Measurements from ENCODE around the gene PGLYRP2. TPM values are rescaled to one million over a fixed set of nuclear protein-coding genes. Genes with fewer than 3 reads are reported as not detected.

The PGLYRP2 gene
- total and polyA plus RNA-seq, 2 experiments from 2014 or later: not detected

DNA sequence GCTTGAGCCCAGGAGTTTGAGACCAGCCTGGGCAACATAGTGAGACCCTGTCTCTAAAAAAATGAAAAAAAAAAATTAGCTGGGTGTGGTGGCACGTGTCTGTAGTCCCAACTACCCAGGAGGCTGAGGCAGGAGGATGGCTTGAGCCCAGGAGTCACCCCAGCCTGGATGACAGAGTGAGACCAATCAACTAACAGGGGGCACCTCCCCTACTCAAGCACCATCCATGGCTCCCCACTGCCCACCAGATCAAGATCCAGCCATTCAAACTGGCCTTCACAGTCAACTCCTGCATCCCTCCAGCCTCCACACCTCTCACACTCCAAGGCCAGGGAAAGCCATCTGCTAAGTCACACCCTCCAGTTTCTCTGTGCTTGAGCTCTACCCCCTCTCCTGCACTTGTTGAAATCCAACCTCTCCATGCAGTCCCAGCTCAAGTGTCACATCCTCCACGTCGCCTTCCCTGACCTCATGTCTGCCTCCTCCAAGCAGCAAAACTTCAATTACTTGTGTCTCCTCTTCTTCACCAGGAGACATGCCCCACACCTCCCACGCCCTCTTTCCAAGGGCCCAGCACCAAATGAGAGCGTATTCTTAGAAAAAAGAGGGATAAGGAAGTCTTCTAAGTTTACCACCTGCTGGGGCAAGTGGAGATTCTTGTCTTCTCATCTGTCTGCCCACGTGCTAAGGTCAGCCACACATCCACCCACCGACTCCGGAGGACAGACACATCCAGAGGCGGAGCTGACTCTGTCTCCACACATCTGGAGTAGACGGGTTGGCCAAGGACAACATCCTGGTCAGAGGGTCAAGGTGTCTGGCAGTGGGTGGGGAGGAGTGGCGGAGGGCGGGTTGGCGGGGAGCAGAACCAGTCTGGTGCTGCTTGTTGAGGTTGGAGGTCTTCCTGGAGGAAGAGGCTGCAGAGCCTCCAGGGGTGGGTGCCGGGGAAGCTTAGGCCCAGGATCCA is 28.1 kb upstream of the PGLYRP2 start:
- Histone ChIP-seq H3K9me3 (ENCODE audit: low read depth) (no peaks in the 10 kb centered on the region), H3K4me3 (no peak overlapping the region), H3K27me3 (no peaks in the 10 kb centered on the region), H3K36me3 (no peaks in the 10 kb centered on the region), H3K27ac (no peak overlapping the region), H3K4me1 (ENCODE audit: low read depth) (no peaks in the 10 kb centered on the region)
- TF ChIP-seq, protein P1, sequence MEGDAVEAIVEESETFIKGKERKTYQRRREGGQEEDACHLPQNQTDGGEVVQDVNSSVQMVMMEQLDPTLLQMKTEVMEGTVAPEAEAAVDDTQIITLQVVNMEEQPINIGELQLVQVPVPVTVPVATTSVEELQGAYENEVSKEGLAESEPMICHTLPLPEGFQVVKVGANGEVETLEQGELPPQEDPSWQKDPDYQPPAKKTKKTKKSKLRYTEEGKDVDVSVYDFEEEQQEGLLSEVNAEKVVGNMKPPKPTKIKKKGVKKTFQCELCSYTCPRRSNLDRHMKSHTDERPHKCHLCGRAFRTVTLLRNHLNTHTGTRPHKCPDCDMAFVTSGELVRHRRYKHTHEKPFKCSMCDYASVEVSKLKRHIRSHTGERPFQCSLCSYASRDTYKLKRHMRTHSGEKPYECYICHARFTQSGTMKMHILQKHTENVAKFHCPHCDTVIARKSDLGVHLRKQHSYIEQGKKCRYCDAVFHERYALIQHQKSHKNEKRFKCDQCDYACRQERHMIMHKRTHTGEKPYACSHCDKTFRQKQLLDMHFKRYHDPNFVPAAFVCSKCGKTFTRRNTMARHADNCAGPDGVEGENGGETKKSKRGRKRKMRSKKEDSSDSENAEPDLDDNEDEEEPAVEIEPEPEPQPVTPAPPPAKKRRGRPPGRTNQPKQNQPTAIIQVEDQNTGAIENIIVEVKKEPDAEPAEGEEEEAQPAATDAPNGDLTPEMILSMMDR (IDR thresholded peaks at IDR 0.05; ENCODE audit: low read depth, low read length): no peak
- no peak for DNase-seq (ENCODE audit: low read depth in 1 of 2, low spot score in 1 of 2)

DNA sequence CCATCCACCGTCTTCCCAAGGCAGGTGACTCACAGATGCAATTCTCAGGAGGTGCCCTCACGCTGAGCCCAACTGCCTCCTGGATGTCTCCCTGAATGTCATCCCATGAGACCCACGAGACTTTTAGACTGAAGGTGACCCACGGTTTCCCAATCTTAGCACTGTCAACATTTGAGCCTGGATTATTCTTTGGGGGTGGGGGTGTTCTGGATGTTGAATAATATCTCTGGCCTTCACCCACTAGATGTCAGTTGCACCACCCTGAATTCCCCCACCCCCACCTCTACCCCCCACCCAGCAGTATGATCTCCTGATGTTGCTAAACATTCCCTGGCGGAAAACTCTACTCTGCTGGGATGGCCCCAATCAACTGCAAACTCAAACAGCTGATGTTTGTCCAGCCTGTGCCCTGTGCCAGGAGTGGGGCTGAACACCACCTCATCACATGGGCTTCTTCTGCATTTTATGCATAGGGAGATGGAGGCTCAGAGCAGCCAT is 26.8 kb upstream of the PGLYRP2 start:
- Histone ChIP-seq H3K27me3 (no peaks in the 10 kb centered on the region), H3K4me1 (ENCODE audit: low read depth) (no peaks in the 10 kb centered on the region), H3K4me3 (no peak overlapping the region), H3K9me3 (ENCODE audit: low read depth) (no peaks in the 10 kb centered on the region), H3K27ac (no peak overlapping the region), H3K36me3 (no peaks in the 10 kb centered on the region)
- TF ChIP-seq, protein P1 (IDR thresholded peaks at IDR 0.05; ENCODE audit: low read depth, low read length): no peak
- no peak for DNase-seq (ENCODE audit: low read depth in 1 of 2, low spot score in 1 of 2)

DNA sequence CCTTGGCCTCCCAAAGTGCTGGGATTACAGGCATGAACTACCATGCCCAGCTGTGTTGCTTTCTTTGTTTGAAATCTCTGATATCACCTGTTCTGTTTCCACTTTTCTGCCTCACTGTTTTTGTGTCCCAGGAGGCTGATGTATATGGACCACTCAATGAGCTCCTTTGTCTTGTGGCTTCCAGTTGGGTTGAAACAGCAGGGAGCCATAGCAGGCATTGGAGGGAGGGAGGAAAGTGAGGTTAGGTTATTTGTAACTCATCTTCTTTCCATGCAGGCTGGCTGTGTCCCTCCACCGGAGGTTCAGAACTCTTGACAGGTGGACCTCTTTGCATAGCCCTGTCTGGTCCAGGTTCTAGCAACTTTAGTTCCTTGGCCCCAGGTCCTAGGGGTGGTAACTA is 23.0 kb upstream of the PGLYRP2 start:
- H3K4me3 ChIP-seq: no peak overlapping the region
- H3K27me3 ChIP-seq: no peaks in the 10 kb centered on the region
- TF ChIP-seq, protein P1 (IDR thresholded peaks at IDR 0.05; ENCODE audit: low read depth, low read length): no peak
- H3K36me3 ChIP-seq: no peaks in the 10 kb centered on the region
- H3K9me3 ChIP-seq (ENCODE audit: low read depth): no peaks in the 10 kb centered on the region
- no peaks in the 10 kb centered on the region for H3K4me1 ChIP-seq (ENCODE audit: low read depth)
- H3K27ac ChIP-seq: no peak overlapping the region
- DNase-seq (ENCODE audit: low read depth in 1 of 2, low spot score in 1 of 2): no peak

DNA sequence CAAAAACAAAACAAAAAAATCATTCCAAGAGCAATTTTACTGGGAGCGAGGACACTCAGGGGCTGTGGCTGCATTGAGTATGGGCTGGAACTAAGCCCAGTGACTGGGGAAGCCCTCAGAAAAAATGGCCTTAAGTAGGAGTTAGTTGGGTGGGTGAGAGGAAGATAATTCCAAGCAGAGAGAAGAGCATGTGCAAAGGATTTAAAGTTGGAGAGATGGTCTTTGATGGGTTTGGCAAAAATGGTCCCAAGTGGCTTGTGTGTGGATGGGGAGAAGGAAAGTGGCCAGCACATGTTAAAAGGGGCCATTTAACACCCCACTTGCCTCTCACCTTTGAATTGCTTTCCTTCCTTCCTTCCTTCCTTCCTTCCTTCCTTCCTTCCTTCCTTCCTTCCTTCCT is 22.3 kb upstream of the PGLYRP2 start:
- Histone ChIP-seq H3K4me1 (ENCODE audit: low read depth) (no peaks in the 10 kb centered on the region), H3K27me3 (no peaks in the 10 kb centered on the region), H3K4me3 (no peak overlapping the region), H3K27ac (no peak overlapping the region), H3K9me3 (ENCODE audit: low read depth) (no peaks in the 10 kb centered on the region), H3K36me3 (no peaks in the 10 kb centered on the region)
- TF ChIP-seq, protein P1 (IDR thresholded peaks at IDR 0.05; ENCODE audit: low read depth, low read length): no peak
- no peak for DNase-seq (ENCODE audit: low read depth in 1 of 2, low spot score in 1 of 2)

DNA sequence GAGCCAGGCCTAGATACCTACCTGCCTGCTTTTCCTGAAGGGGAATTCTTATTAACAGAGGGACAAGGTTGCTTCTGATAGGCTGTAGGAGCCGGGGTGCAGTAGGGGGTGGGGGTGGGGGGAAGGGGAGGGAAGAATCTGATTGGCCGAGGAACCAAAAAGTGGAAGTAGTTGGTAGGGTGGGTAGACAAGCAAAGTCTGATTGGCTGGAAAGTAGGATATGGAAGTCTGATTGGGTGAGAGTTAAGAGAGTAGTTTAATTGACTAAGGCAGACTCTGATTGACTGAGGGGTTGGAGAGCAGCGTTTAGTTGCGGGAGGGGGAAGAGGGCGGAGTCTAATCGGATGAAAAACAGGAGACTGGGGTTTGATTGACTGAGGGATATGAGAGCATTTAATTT is 19.6 kb upstream of the PGLYRP2 start:
- Histone ChIP-seq H3K27me3 (no peaks in the 10 kb centered on the region), H3K4me1 (ENCODE audit: low read depth) (no peaks in the 10 kb centered on the region), H3K36me3 (no peaks in the 10 kb centered on the region), H3K9me3 (ENCODE audit: low read depth) (no peaks in the 10 kb centered on the region), H3K27ac (no peak overlapping the region), H3K4me3 (no peak overlapping the region)
- DNase-seq (ENCODE audit: low read depth in 1 of 2, low spot score in 1 of 2): no peak
- TF ChIP-seq, protein P1 (IDR thresholded peaks at IDR 0.05; ENCODE audit: low read depth, low read length): no peak

Data from cardiac muscle cell (in vitro differentiated cells and primary cell).